ENCODE measurements around the gene KLHL18.
"Not testable (repeated sequence)": the region's sequence is repeated elsewhere in the genome, so short reads cannot be mapped to it uniquely, and the experiment has no call there.

- TF ChIP-seq ZNF302 (CRISPR knock-in tag; IDR thresholded peaks at IDR 0.05); REST (IDR thresholded peaks at IDR 0.05); POLR2A (IDR thresholded peaks at IDR 0.05; ENCODE audit: low read length); SMC3 (IDR thresholded peaks at IDR 0.05); CTCF (IDR thresholded peaks at IDR 0.05); NR3C1 (IDR thresholded peaks at IDR 0.05); RNF2 (IDR thresholded peaks at IDR 0.05; ENCODE audit: borderline replicate concordance, low read depth); RAD21 (conservative IDR thresholded peaks at IDR 0.05 in 1 of 2, IDR thresholded peaks at IDR 0.05 in 1 of 2); HMGXB4 (CRISPR knock-in tag; IDR thresholded peaks at IDR 0.05; ENCODE audit: borderline replicate concordance); E2F6 (IDR thresholded peaks at IDR 0.05; ENCODE audit: borderline replicate concordance, low read depth); ESRRA (IDR thresholded peaks at IDR 0.05; ENCODE audit: borderline replicate concordance, low read length): not testable (repeated sequence)
Observed at GRCh38 chr3:47251085-47251484, 31.7 kb upstream of the KLHL18 start.

Data from A549 (cell line).